ENCODE results near the gene KMT2A. TPM values are rescaled to one million over a fixed set of nuclear protein-coding genes. Genes with fewer than 3 reads are reported as not detected.
A peak's percentile ranks its signal among the peaks of the same experiment; 100 is the strongest.

The KMT2A gene
- total RNA-seq, 1 donor from 2014 or later: 78.8 TPM

GRCh38 chr11:118530180-118530682, 93.9 kb downstream of the KMT2A start:
- H3K27me3 Mint-ChIP-seq (ENCODE audit: low read depth): no peaks in the 10 kb centered on the region
- peak overlapping the region; percentile 93 for H3K4me3 Mint-ChIP-seq
- peaks cover 30% of the 10 kb centered on the region for H3K4me1 Mint-ChIP-seq
- no peaks in the 10 kb centered on the region for H3K9me3 Mint-ChIP-seq
- peak overlapping the region; percentile 46 for H3K27ac Mint-ChIP-seq (ENCODE audit: unreplicated experiment)
- TF ChIP-seq, protein P1, sequence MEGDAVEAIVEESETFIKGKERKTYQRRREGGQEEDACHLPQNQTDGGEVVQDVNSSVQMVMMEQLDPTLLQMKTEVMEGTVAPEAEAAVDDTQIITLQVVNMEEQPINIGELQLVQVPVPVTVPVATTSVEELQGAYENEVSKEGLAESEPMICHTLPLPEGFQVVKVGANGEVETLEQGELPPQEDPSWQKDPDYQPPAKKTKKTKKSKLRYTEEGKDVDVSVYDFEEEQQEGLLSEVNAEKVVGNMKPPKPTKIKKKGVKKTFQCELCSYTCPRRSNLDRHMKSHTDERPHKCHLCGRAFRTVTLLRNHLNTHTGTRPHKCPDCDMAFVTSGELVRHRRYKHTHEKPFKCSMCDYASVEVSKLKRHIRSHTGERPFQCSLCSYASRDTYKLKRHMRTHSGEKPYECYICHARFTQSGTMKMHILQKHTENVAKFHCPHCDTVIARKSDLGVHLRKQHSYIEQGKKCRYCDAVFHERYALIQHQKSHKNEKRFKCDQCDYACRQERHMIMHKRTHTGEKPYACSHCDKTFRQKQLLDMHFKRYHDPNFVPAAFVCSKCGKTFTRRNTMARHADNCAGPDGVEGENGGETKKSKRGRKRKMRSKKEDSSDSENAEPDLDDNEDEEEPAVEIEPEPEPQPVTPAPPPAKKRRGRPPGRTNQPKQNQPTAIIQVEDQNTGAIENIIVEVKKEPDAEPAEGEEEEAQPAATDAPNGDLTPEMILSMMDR (conservative IDR thresholded peaks at IDR 0.05): peak; percentile 17
- H3K36me3 Mint-ChIP-seq (ENCODE audit: low read depth): peaks cover 5% of the 10 kb centered on the region
- DNase-seq (ENCODE audit: low read depth, low spot score): no peak

- H3K27me3 Mint-ChIP-seq (ENCODE audit: low read depth): no peaks in the 10 kb centered on the region
- H3K4me1 Mint-ChIP-seq: peaks cover 30% of the 10 kb centered on the region
- H3K9me3 Mint-ChIP-seq: no peaks in the 10 kb centered on the region
- peaks cover 5% of the 10 kb centered on the region for H3K36me3 Mint-ChIP-seq (ENCODE audit: low read depth)
- H3K4me3 Mint-ChIP-seq: peak within 1 kb of the TSS; percentile 94
- TF ChIP-seq, protein P1 (conservative IDR thresholded peaks at IDR 0.05): peak; percentile 6
- peak within 1 kb of the TSS; percentile 89 for H3K27ac Mint-ChIP-seq (ENCODE audit: unreplicated experiment)
- peak; percentile 57 for DNase-seq (ENCODE audit: low read depth, low spot score)
These were observed 94.6 kb downstream of the KMT2A start, which contains the start of gene TMEM25 for GRCh38 chr11:118530683-118531596. Gene TMEM25 (plus strand): TSS chr11:118531192. CDS start chr11:118531802, 610 bp downstream.

GRCh38 chr11:118531597-118532084, 95.3 kb downstream of the KMT2A start:
- peak overlapping the region; percentile 89 for H3K27ac Mint-ChIP-seq (ENCODE audit: unreplicated experiment)
- TF ChIP-seq, protein P1 (conservative IDR thresholded peaks at IDR 0.05): no peak
- H3K36me3 Mint-ChIP-seq (ENCODE audit: low read depth): peaks cover 5% of the 10 kb centered on the region
- no peaks in the 10 kb centered on the region for H3K9me3 Mint-ChIP-seq
- peaks cover 30% of the 10 kb centered on the region for H3K4me1 Mint-ChIP-seq
- H3K27me3 Mint-ChIP-seq (ENCODE audit: low read depth): no peaks in the 10 kb centered on the region
- H3K4me3 Mint-ChIP-seq: peak overlapping the region; percentile 94
- DNase-seq (ENCODE audit: low read depth, low spot score): no peak

DNA sequence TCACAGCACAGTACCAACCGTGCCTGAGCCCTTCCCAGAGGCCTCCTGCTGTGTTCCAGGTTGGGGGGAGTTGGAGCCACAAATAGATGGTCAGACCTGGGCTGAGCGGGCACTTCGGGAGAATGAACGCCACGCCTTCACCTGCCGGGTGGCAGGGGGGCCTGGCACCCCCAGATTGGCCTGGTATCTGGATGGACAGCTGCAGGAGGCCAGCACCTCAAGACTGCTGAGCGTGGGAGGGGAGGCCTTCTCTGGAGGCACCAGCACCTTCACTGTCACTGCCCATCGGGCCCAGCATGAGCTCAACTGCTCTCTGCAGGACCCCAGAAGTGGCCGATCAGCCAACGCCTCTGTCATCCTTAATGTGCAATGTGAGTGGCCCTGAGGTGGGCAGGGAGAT, 95.8 kb downstream of the KMT2A start:
- Mint-ChIP-seq H3K27me3 (ENCODE audit: low read depth) (no peaks in the 10 kb centered on the region), H3K9me3 (no peaks in the 10 kb centered on the region), H3K4me3 (peak overlapping the region; percentile 94), H3K4me1 (peaks cover 30% of the 10 kb centered on the region), H3K27ac (ENCODE audit: unreplicated experiment) (no peak overlapping the region), H3K36me3 (ENCODE audit: low read depth) (peaks cover 5% of the 10 kb centered on the region)
- TF ChIP-seq, protein P1 (conservative IDR thresholded peaks at IDR 0.05): no peak
- no peak for DNase-seq (ENCODE audit: low read depth, low spot score)

- TF ChIP-seq, protein P1 (conservative IDR thresholded peaks at IDR 0.05): no peak
- no peak for DNase-seq (ENCODE audit: low read depth, low spot score)
- no peaks in the 10 kb centered on the region for H3K36me3 Mint-ChIP-seq (ENCODE audit: low read depth)
- H3K27me3 Mint-ChIP-seq (ENCODE audit: low read depth): no peaks in the 10 kb centered on the region
- peak overlapping the region; percentile 43 for H3K27ac Mint-ChIP-seq (ENCODE audit: unreplicated experiment)
- H3K9me3 Mint-ChIP-seq: no peaks in the 10 kb centered on the region
- peak overlapping the region; percentile 94 for H3K4me3 Mint-ChIP-seq
- H3K4me1 Mint-ChIP-seq: peaks cover 30% of the 10 kb centered on the region
These were observed 96.8 kb downstream of the KMT2A start for GRCh38 chr11:118532852-118533768.
